H9 (cell line): Measurements from ENCODE around the gene TIAM2. TPM values are rescaled to one million over a fixed set of nuclear protein-coding genes. Genes with fewer than 3 reads are reported as not detected.
A peak's percentile ranks its signal among the peaks of the same experiment; 100 is the strongest.

Source experiments
- DNase-seq: peaks from one replicate; pipeline ENCODE4 v3.0.0-alpha.2; 2017
- H2AFZ ChIP-seq: one replicate; pipeline ENCODE4 v1.6.1; 2013; ENCODE audit warnings: mild to moderate bottlenecking, low read length, control low read depth, moderate library complexity
- H2AK5ac ChIP-seq: 2 replicates; pipeline ENCODE4 v1.6.1; 2013; ENCODE audit warnings: low read length, control low read depth, mixed read lengths; ENCODE audit not compliant: insufficient read length
- H2BK120ac ChIP-seq: one replicate; pipeline ENCODE4 v1.6.1; 2013; ENCODE audit warnings: low read depth, mild to moderate bottlenecking, low read length, control low read depth, inconsistent platforms; ENCODE audit not compliant: poor library complexity, severe bottlenecking
- H2BK12ac ChIP-seq: 2 replicates; pipeline ENCODE4 v1.6.1; 2013; ENCODE audit warnings: low read length, control low read depth, mixed read lengths, low read depth; ENCODE audit not compliant: insufficient read length
- H2BK15ac ChIP-seq: 2 replicates; pipeline ENCODE4 v1.6.1; 2013; ENCODE audit warnings: low read depth, low read length, control low read depth
- H2BK20ac ChIP-seq: one replicate; pipeline ENCODE4 v1.6.1; 2013; ENCODE audit warnings: low read depth, mild to moderate bottlenecking, low read length, control low read depth, inconsistent platforms; ENCODE audit not compliant: poor library complexity, severe bottlenecking
- H2BK5ac ChIP-seq: 2 replicates; pipeline ENCODE4 v1.6.1; 2013; ENCODE audit warnings: low read length, control low read depth, mixed read lengths; ENCODE audit not compliant: insufficient read length
- H3K14ac ChIP-seq: 2 replicates; pipeline ENCODE4 v1.6.1; 2013; ENCODE audit warnings: low read length, control low read depth; ENCODE audit not compliant: insufficient read depth
- H3K18ac ChIP-seq: 2 replicates; pipeline ENCODE4 v1.6.1; 2013; ENCODE audit warnings: low read depth, mild to moderate bottlenecking, mixed read lengths, low read length, control low read depth; ENCODE audit not compliant: insufficient read length
- H3K23ac ChIP-seq: 2 replicates; pipeline ENCODE4 v1.6.1; 2013; ENCODE audit warnings: low read length, control low read depth, mixed read lengths, low read depth; ENCODE audit not compliant: insufficient read length
- H3K23me2 ChIP-seq: 2 replicates; pipeline ENCODE4 v1.6.1; 2013; ENCODE audit warnings: low read depth, mild to moderate bottlenecking, mixed read lengths, low read length, control low read depth; ENCODE audit not compliant: insufficient read length, poor library complexity, severe bottlenecking
- H3K27ac ChIP-seq: 2 replicates; pipeline ENCODE4 v1.5.1; 2013; ENCODE audit warnings: low read length, control low read depth, mixed read lengths, low read depth; ENCODE audit not compliant: insufficient read length
- H3K27me3 ChIP-seq: 2 replicates; pipeline ENCODE4 v1.6.1; 2013; ENCODE audit warnings: low read length, control low read depth, inconsistent platforms; ENCODE audit not compliant: insufficient read depth
- H3K4ac ChIP-seq: 2 replicates; pipeline ENCODE4 v1.6.1; 2013; ENCODE audit warnings: low read depth, mild to moderate bottlenecking, control low read depth, inconsistent platforms, low read length, moderate library complexity
- H3K4me1 ChIP-seq: 2 replicates; pipeline ENCODE4 v1.6.1; 2013; ENCODE audit warnings: low read length, control low read depth, inconsistent platforms; ENCODE audit not compliant: insufficient read depth
- H3K4me2 ChIP-seq: 2 replicates; pipeline ENCODE4 v1.6.1; 2013; ENCODE audit warnings: low read length, control low read depth, mixed read lengths; ENCODE audit not compliant: insufficient read length, insufficient read depth
- H3K56ac ChIP-seq: 2 replicates; pipeline ENCODE4 v1.6.1; 2013; ENCODE audit warnings: low read depth, mild to moderate bottlenecking, mixed read lengths, low read length, control low read depth; ENCODE audit not compliant: insufficient read length
- H3K79me1 ChIP-seq: 2 replicates; pipeline ENCODE4 v1.6.1; 2013; ENCODE audit warnings: low read depth, mild to moderate bottlenecking, moderate library complexity, low read length, control low read depth, inconsistent platforms; ENCODE audit not compliant: insufficient read depth, poor library complexity, severe bottlenecking
- H3K79me2 ChIP-seq: 2 replicates; pipeline ENCODE4 v1.6.1; 2013; ENCODE audit warnings: low read length, control low read depth, inconsistent platforms; ENCODE audit not compliant: insufficient read depth
- H3K9ac ChIP-seq: 2 replicates; pipeline ENCODE4 v1.6.1; 2013; ENCODE audit warnings: low read length, control low read depth, mixed read lengths; ENCODE audit not compliant: insufficient read length; ENCODE audit errors: extremely low read depth
- H3K9me3 ChIP-seq: one replicate; pipeline ENCODE4 v1.6.1; 2013; ENCODE audit warnings: low read depth, low read length, inconsistent platforms; ENCODE audit not compliant: control insufficient read depth
- H3T11ph ChIP-seq: one replicate; pipeline ENCODE4 v1.6.1; 2013; ENCODE audit warnings: mild to moderate bottlenecking, low read length, control low read depth, inconsistent platforms
- H4K20me1 ChIP-seq: one replicate; pipeline ENCODE4 v1.6.1; 2013; ENCODE audit not compliant: control insufficient read depth, insufficient read length, insufficient read depth
- H4K5ac ChIP-seq: 2 replicates; pipeline ENCODE4 v1.6.1; 2013; ENCODE audit warnings: low read depth, mild to moderate bottlenecking, mixed read lengths, low read length, control low read depth; ENCODE audit not compliant: insufficient read length
- H4K8ac ChIP-seq: replicated peaks from 2 replicates; pipeline ENCODE4 v1.6.1; 2013; ENCODE audit warnings: low read length, control low read depth, mixed read lengths, low read depth; ENCODE audit not compliant: insufficient read length
- H4K91ac ChIP-seq: 2 replicates; pipeline ENCODE4 v1.6.1; 2013; ENCODE audit warnings: low read depth, mild to moderate bottlenecking, moderate library complexity, mixed read lengths, low read length, control low read depth; ENCODE audit not compliant: insufficient read length
- H3K27ac Mint-ChIP-seq, 3 experiments: 2 replicates in 2 of 3; 3 replicates in 1 of 3; pipeline ENCODE4 v1.8.0; 2020 to 2021; ENCODE audit warnings: mixed read lengths in 3 of 3, mild to moderate bottlenecking in 1 of 3, moderate library complexity in 1 of 3
- H3K27me3 Mint-ChIP-seq: 2 replicates; pipeline ENCODE4 v1.8.0; 2021; ENCODE audit warnings: low read depth, mild to moderate bottlenecking, moderate library complexity, mixed read lengths
- H3K36me3 Mint-ChIP-seq, 3 experiments: 2 replicates in 2 of 3; 3 replicates in 1 of 3; pipeline ENCODE4 v1.8.0; 2020 to 2021; ENCODE audit warnings: low read depth in 3 of 3, mixed read lengths in 3 of 3; ENCODE audit not compliant: insufficient read depth in 1 of 3
- H3K4me1 Mint-ChIP-seq, 2 experiments: 2 replicates each; pipeline ENCODE4 v1.8.0; 2020; ENCODE audit warnings: mixed read lengths in 2 of 2
- H3K4me3 Mint-ChIP-seq, 2 experiments: 2 replicates in 1 of 2; 3 replicates in 1 of 2; pipeline ENCODE4 v1.8.0; 2020 to 2021; ENCODE audit warnings: mild to moderate bottlenecking in 2 of 2, mixed read lengths in 2 of 2, moderate library complexity in 1 of 2
- H3K9me3 Mint-ChIP-seq, 2 experiments: 2 replicates in 1 of 2; 3 replicates in 1 of 2; pipeline ENCODE4 v1.8.0; 2020; ENCODE audit warnings: mild to moderate bottlenecking in 2 of 2, mixed read lengths in 2 of 2, moderate library complexity in 1 of 2
- CTCF ChIP-seq: fragments of 200-600 bp; sonication (generic); conservative IDR thresholded peaks from 3 replicates; pipeline ENCODE4 v1.8.0; 2021; ENCODE audit warnings: antibody characterized with exemption, mild to moderate bottlenecking
- WGBS: extraction: QIAGEN DNeasy Blood & Tissue Kit; methylation state at CpG from one replicate; pipeline ENCODE4 v1.1.7; 2013; ENCODE audit warnings: missing lambda C conversion rate, low lambda C conversion rate, mixed read lengths; ENCODE audit not compliant: insufficient read length; ENCODE audit errors: extremely low coverage; 5-methylcytosine and 5-hydroxymethylcytosine counted together
- total RNA-seq: library from RNA; stranded (reverse); gene quantifications from 2 replicates; pipeline ENCODE4 v1.2.1, GENCODE V29; 2021

Gene TIAM2
- total RNA-seq, 1 experiment from 2014 or later: 6.3 TPM

- peaks cover 0 to 4% (median 0%) of the 10 kb centered on the region in 3 experiments; a peak in 4 of 7 replicates for H3K36me3 Mint-ChIP-seq
- no peak overlapping the region for H2BK12ac ChIP-seq
Measured at GRCh38 chr6:155122199-155122950, 127.3 kb downstream of the TIAM2 start.

More at GRCh38 chr6:155122199-155122950, 127.3 kb downstream of the TIAM2 start:
- Histone ChIP-seq H2AK5ac (no peak overlapping the region), H2BK20ac (no peak overlapping the region), H2AFZ (no peak overlapping the region), H4K8ac (no peak overlapping the region), H4K5ac (no peak overlapping the region), H2BK15ac (no peak overlapping the region), H3K14ac (no peak overlapping the region), H3K27ac (peak overlapping the region; percentile 15), H3K23ac (no peak overlapping the region), H3K4me1 (peaks cover 17% of the 10 kb centered on the region), H3K9ac (no peak overlapping the region), H3K4ac (no peak overlapping the region), H3K79me1 (no peaks in the 10 kb centered on the region), H3K4me2 (peak overlapping the region; percentile 42), H3K18ac (peak overlapping the region; percentile 76), H3K79me2 (no peaks in the 10 kb centered on the region), H3K9me3 (no peaks in the 10 kb centered on the region), H2BK120ac (no peak overlapping the region), H4K20me1 (no peaks in the 10 kb centered on the region), H3K56ac (no peak overlapping the region), H2BK5ac (no peak overlapping the region), H3K23me2 (no peaks in the 10 kb centered on the region), H4K91ac (no peak overlapping the region), H3K27me3 (no peaks in the 10 kb centered on the region), H3T11ph (no peak overlapping the region)
- DNase-seq: no peak
- Mint-ChIP-seq H3K27me3 (peaks cover 1% of the 10 kb centered on the region; the same call in 1 of the 2 replicates), H3K4me3 (peak overlapping the region in 1 of 2 experiments; percentile 61; a peak in 1 of 5 replicates), H3K9me3 (peaks cover 0 to 5% of the 10 kb centered on the region in 2 experiments; a peak in 2 of 5 replicates), H3K4me1 (peaks cover 44 to 54% of the 10 kb centered on the region in 2 experiments), H3K27ac (peak overlapping the region in 2 of 3 experiments; percentile 93 to 95; a peak in 4 of 7 replicates)
- no CpG with 5 or more reads among the region's 6 CpGs for WGBS
- TF ChIP-seq CTCF: no peak
